ENCODE data around the gene CDH23. TPM values are rescaled to one million over a fixed set of nuclear protein-coding genes. Genes with fewer than 3 reads are reported as not detected.

CDH23 gene
- total RNA-seq, 1 experiment from 2014 or later, result 2.9 TPM

- CTCF ChIA-PET, result interaction anchor here (0.9 kb wide), 1 partner anchor 38 kb away, joined by 3 read pairs; no protein-coding TSS in a partner anchor
- H3K36me3 Mint-ChIP-seq, result no peaks in the 10 kb centered on the region
Measured at GRCh38 chr10:71505862-71506261, 109.1 kb downstream of the CDH23 start.

GRCh38 chr10:71509444-71509843, 112.7 kb downstream of the CDH23 start:
- ChIA-PET CTCF (interaction anchor here (1.0 to 1.7 kb wide), 4 partner anchors 12 to 187 kb away, joined by 3 to 5 read pairs (median 5); no protein-coding TSS in a partner anchor), POLR2A (no interaction called here)
- Mint-ChIP-seq H3K4me3 (no peak overlapping the region), H3K36me3 (no peaks in the 10 kb centered on the region), H3K4me1 (no peaks in the 10 kb centered on the region), H3K27me3 (ENCODE audit: low read depth) (no peaks in the 10 kb centered on the region), H3K27ac (no peak overlapping the region), H3K9me3 (peaks cover 4% of the 10 kb centered on the region; the same call in 1 of the 2 replicates)
- TF ChIP-seq ZNF425 (CRISPR knock-in tag; conservative IDR thresholded peaks at IDR 0.05) (no peak), ESRRA (CRISPR knock-in tag; IDR thresholded peaks at IDR 0.05; ENCODE audit: borderline replicate concordance) (no peak), USF2 (CRISPR knock-in tag; IDR thresholded peaks at IDR 0.05) (peak; percentile 46)
- DNase-seq (ENCODE audit: low spot score), result no peak
- ATAC-seq, result no peak

More at GRCh38 chr10:71505862-71506261, 109.1 kb downstream of the CDH23 start:
- no peak for DNase-seq (ENCODE audit: low spot score)
- Mint-ChIP-seq H3K27ac (no peak overlapping the region), H3K27me3 (ENCODE audit: low read depth) (peaks cover 10% of the 10 kb centered on the region), H3K4me3 (no peak overlapping the region), H3K9me3 (peaks cover 4% of the 10 kb centered on the region; the same call in 1 of the 2 replicates), H3K4me1 (0 out of 2 replicates have a peak, but pooled peaks cover 8% of the 10 kb centered on the region)
- TF ChIP-seq FOXJ3 (CRISPR knock-in tag; IDR thresholded peaks at IDR 0.05; ENCODE audit: borderline replicate concordance) (no peak), ESRRA (CRISPR knock-in tag; IDR thresholded peaks at IDR 0.05; ENCODE audit: borderline replicate concordance) (no peak), ZBTB21 (CRISPR knock-in tag; IDR thresholded peaks at IDR 0.05; ENCODE audit: borderline replicate concordance) (no peak), MLX (CRISPR knock-in tag; IDR thresholded peaks at IDR 0.05) (no peak), ZNF219 (CRISPR knock-in tag; IDR thresholded peaks at IDR 0.05; ENCODE audit: borderline replicate concordance) (no peak), ZNF232 (CRISPR knock-in tag; IDR thresholded peaks at IDR 0.05) (no peak), ATF3 (CRISPR knock-in tag; conservative IDR thresholded peaks at IDR 0.05) (no peak), SP1 (CRISPR knock-in tag; conservative IDR thresholded peaks at IDR 0.05) (no peak), TEAD1 (CRISPR knock-in tag; IDR thresholded peaks at IDR 0.05) (no peak), TP53 (CRISPR knock-in tag; IDR thresholded peaks at IDR 0.05) (no peak), PRRX2 (CRISPR knock-in tag; IDR thresholded peaks at IDR 0.05) (no peak), IRF2 (CRISPR knock-in tag; IDR thresholded peaks at IDR 0.05; ENCODE audit: borderline replicate concordance, low read depth) (no peak), ATF6 (CRISPR knock-in tag; IDR thresholded peaks at IDR 0.05) (no peak), ZNF671 (CRISPR knock-in tag; IDR thresholded peaks at IDR 0.05) (no peak), GABPB1 (CRISPR knock-in tag; IDR thresholded peaks at IDR 0.05) (no peak)
- POLR2A ChIA-PET, result no interaction called here
- ATAC-seq, result no peak

- DNase-seq (ENCODE audit: low spot score) (no peak), ATAC-seq (no peak)
- Mint-ChIP-seq H3K4me1 (no peaks in the 10 kb centered on the region), H3K27ac (no peak overlapping the region), H3K36me3 (no peaks in the 10 kb centered on the region), H3K9me3 (no peaks in the 10 kb centered on the region), H3K4me3 (no peak overlapping the region), H3K27me3 (ENCODE audit: low read depth) (no peaks in the 10 kb centered on the region)
- CTCF ChIA-PET, result no interaction called here
- POLR2A ChIA-PET, result no interaction called here
- TF ChIP-seq CDX4 (CRISPR knock-in tag; IDR thresholded peaks at IDR 0.05; ENCODE audit: borderline replicate concordance) (no peak), FOXK1 (CRISPR knock-in tag; IDR thresholded peaks at IDR 0.05) (no peak), RELA (CRISPR knock-in tag; IDR thresholded peaks at IDR 0.05; ENCODE audit: borderline replicate concordance) (no peak), ZNF219 (CRISPR knock-in tag; IDR thresholded peaks at IDR 0.05; ENCODE audit: borderline replicate concordance) (no peak), STAT6 (CRISPR knock-in tag; conservative IDR thresholded peaks at IDR 0.05; ENCODE audit: low read depth) (no peak), E2F4 (CRISPR knock-in tag; IDR thresholded peaks at IDR 0.05; ENCODE audit: borderline replicate concordance, low read depth) (no peak)
Measured at GRCh38 chr10:71511206-71511605, 114.5 kb downstream of the CDH23 start.

Data from WTC11 (cell line).